ENCODE results near the gene ADAD2. TPM values are rescaled to one million over a fixed set of nuclear protein-coding genes. Genes with fewer than 3 reads are reported as not detected.

Gene ADAD2
- total RNA-seq, 1 donor = not detected

GRCh38 chr16:84186685-84187437 is 4.1 kb upstream of the ADAD2 start, which contains the start of gene TAF1C:
Gene TAF1C, minus strand, starts transcription at chr16:84187057. Its CDS starts 2,069 bp downstream, at chr16:84184988.
- peak; percentile 96 for DNase-seq (ENCODE audit: low read depth)
- peak within 1 kb of the TSS; percentile 97 for H3K4me3 ChIP-seq (ENCODE audit: low read depth, low read length)
- peak; percentile 99 for TF ChIP-seq CTCF (IDR thresholded peaks at IDR 0.05; ENCODE audit: insufficient read depth, low read depth, low read length)

DNA sequence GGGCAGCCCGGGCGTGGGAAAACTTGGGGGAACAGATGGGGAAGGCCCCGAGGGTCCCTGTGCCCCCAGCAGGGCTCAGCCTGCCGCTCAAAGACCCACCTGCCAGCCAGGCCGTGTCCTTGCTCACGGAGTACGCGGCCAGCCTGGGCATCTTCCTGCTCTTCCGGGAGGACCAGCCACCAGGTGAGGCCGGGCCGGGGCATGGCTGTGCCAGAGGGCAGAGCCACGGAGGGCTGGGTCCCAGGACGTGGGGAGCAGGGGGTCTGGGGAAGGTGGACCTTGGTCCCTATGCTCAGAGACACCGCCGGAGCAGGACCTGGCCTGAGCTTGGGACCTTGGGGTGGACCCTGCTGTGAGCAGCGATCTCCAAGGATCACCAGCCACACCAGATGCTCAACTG is 509 bp downstream of the ADAD2 start:
- no peak for TF ChIP-seq CTCF (IDR thresholded peaks at IDR 0.05; ENCODE audit: insufficient read depth, low read depth, low read length)
- DNase-seq (ENCODE audit: low read depth) = no peak

GRCh38 chr16:84193480-84193879 is 2.5 kb downstream of the ADAD2 start:
- no peak for TF ChIP-seq CTCF (IDR thresholded peaks at IDR 0.05; ENCODE audit: insufficient read depth, low read depth, low read length)
- H3K4me3 ChIP-seq (ENCODE audit: low read depth, low read length) = no peak overlapping the region
- no peak for DNase-seq (ENCODE audit: low read depth)

More for the DNA sequence above, 509 bp downstream of the ADAD2 start:
- H3K4me3 ChIP-seq (ENCODE audit: low read depth, low read length) = no peak overlapping the region

DNA sequence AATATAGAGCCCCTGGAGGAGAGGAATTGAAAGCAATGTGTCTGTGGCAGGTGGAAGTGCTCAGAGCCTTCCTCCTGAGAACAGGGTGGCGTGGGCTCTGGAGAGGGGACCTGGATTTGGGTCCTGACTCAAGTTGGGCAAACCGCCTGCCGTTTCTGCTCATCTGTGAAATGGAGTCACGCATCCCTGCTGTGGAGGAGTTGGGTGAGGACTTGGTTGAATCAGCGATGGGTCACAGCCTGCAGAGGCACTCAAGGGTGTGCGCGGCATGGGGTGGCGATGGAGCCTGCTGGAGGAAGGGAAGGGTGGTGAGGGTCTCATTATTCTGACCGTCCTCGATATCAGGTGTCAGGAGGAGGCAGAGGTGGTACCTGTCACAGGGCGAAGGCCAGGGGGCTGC is 3.1 kb downstream of the ADAD2 start:
- H3K4me3 ChIP-seq (ENCODE audit: low read depth, low read length) = no peak overlapping the region
- no peak for TF ChIP-seq CTCF (IDR thresholded peaks at IDR 0.05; ENCODE audit: insufficient read depth, low read depth, low read length)
- DNase-seq (ENCODE audit: low read depth) = no peak

- no peak for TF ChIP-seq CTCF (IDR thresholded peaks at IDR 0.05; ENCODE audit: insufficient read depth, low read depth, low read length)
- DNase-seq (ENCODE audit: low read depth) = no peak
- H3K4me3 ChIP-seq (ENCODE audit: low read depth, low read length) = no peak overlapping the region
Measured at GRCh38 chr16:84194470-84195200, 3.7 kb downstream of the ADAD2 start.

GRCh38 chr16:84195201-84196093 is 4.5 kb downstream of the ADAD2 start:
- TF ChIP-seq CTCF (IDR thresholded peaks at IDR 0.05; ENCODE audit: insufficient read depth, low read depth, low read length) = no peak
- H3K4me3 ChIP-seq (ENCODE audit: low read depth, low read length) = no peak overlapping the region
- no peak for DNase-seq (ENCODE audit: low read depth)
